Heart left ventricle (tissue), 13 donors: ENCODE measurements around the gene CYP4Z1.

Source experiments
- CTCF ChIP-seq, 12 donors: fragments of 200-600 bp; sonication (generic) in 4 of 12; IDR thresholded peaks; one replicate each; pipeline versions ENCODE4 v1.5.0 to v1.8.0; 2018 to 2022; ENCODE audit warnings: antibody characterized with exemption in 12 of 12, mild to moderate bottlenecking in 5 of 12
- POLR2A ChIP-seq, 2 donors: fragments of 450-650 bp; IDR thresholded peaks; one replicate each; pipeline ENCODE4 v1.6.1; 2017; ENCODE audit warnings: antibody characterized with exemption in 2 of 2, mild to moderate bottlenecking in 2 of 2, moderate library complexity in 2 of 2
- donor health status: ischemic (EF 13 %, LVEDD 7.1; RV severe dilation, severe dysfunction).
- donor health status: DM: no; HTN: yes; CAD: no.
- donor health status: DM: no; HTN: no; CAD: no.
- donor health status: ischemic (EF 25% LVEDD 6.9; RV normal size, moderate dysfunction).
- donor health status: ischemic (EF 25% LVEDD 5.7; RV mildly dilated, moderate dysfunction).
- donor health status: ischemic (EF 35%, LVEDD 5.7; RV mildly dilated, moderate dysfunction).
- donor health status: nonischemic (EF 11% LVEDD 7.7; RV severe dilation, severe dysfunction).
- donor health status: DM: yes; HTN: yes; CAD: no.
- donor health status: PGD.
- donor health status: ischemic (EF 29% LVEDD 5.4; RV normal size, mild dysfunction).
- donor health status: nonischemic (EF 23%, LVEDD 6.1; RV moderate dilation, normal function).

DNA sequence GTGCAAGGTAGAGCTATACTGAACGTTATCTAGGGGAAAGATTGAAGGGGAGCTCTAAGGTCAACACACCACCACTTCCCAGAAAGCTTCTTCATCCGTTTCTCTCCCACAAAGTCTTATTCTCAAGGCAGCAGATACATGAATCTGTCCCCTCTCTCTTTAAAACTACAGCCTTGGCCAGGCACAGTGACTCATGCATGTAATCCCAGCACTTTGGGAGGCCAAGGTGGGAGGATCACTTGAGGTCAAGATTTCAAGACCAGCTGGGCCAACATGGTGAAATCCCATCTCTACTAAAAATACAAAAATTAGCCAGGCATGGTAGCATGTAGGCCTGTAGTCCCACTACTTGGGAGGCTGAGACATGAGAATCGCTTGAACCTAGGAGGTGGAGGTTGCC, 35.4 kb upstream of the CYP4Z1 start:
- TF ChIP-seq CTCF (IDR thresholded peaks at IDR 0.05) (no peak), POLR2A (IDR thresholded peaks at IDR 0.05) (no peak)
